ENCODE data around the gene KRTAP6-3.

GRCh38 chr21:30628109-30628508 is 35.9 kb downstream of the KRTAP6-3 start:
- TF ChIP-seq CTCF (IDR thresholded peaks at IDR 0.05) (no peak), POLR2A (IDR thresholded peaks at IDR 0.05; ENCODE audit: low read depth) (no peak), POLR2AphosphoS5 (IDR thresholded peaks at IDR 0.05) (no peak)
